Astrocyte (in vitro differentiated cells and primary cell): ENCODE data around the gene OR4F6. TPM values are rescaled to one million over a fixed set of nuclear protein-coding genes. Genes with fewer than 3 reads are reported as not detected.
"Not testable (repeated sequence)": the region's sequence is repeated elsewhere in the genome, so short reads cannot be mapped to it uniquely, and the experiment has no call there.

Source experiments
- DNase-seq: peaks from one replicate; pipeline ENCODE4 v3.0.0-alpha.2; 2010; ENCODE audit warnings: low read depth
- FAIRE-seq: peaks from 2 replicates; lab custom pipeline; 2011; peaks lifted over from hg19 to GRCh38; lab: Jason Lieb, UNC
- H2AFZ ChIP-seq: 2 replicates; pipeline ENCODE4 v1.6.0; 2012; ENCODE audit warnings: low read depth, low read length, inconsistent platforms
- H3K27ac ChIP-seq: 2 replicates; pipeline ENCODE4 v1.5.1; 2011; ENCODE audit warnings: low read depth, low read length, inconsistent platforms
- H3K27me3 ChIP-seq: 2 replicates; pipeline ENCODE4 v1.6.0; 2011; ENCODE audit warnings: low read length, inconsistent platforms; ENCODE audit not compliant: insufficient read depth
- H3K36me3 ChIP-seq: 2 replicates; pipeline ENCODE4 v1.5.1; 2011; ENCODE audit warnings: low read length, inconsistent platforms; ENCODE audit not compliant: insufficient read depth
- H3K4me1 ChIP-seq: 2 replicates; pipeline ENCODE4 v1.5.1; 2011; ENCODE audit warnings: low read length, inconsistent platforms; ENCODE audit not compliant: insufficient read depth
- H3K4me2 ChIP-seq: 2 replicates; pipeline ENCODE4 v1.6.0; 2012; ENCODE audit warnings: low read length, inconsistent platforms
- H3K4me3 ChIP-seq: 2 replicates; pipeline ENCODE4 v1.5.1; 2011; ENCODE audit warnings: low read depth, mild to moderate bottlenecking, low read length, inconsistent platforms; ENCODE audit not compliant: insufficient read depth
- H3K79me2 ChIP-seq: 2 replicates; pipeline ENCODE4 v1.6.0; 2012; ENCODE audit warnings: mild to moderate bottlenecking, low read length, inconsistent platforms; ENCODE audit not compliant: insufficient read depth
- H3K9ac ChIP-seq: 2 replicates; pipeline ENCODE4 v1.6.0; 2012; ENCODE audit warnings: mild to moderate bottlenecking, low read length, inconsistent platforms
- H3K9me3 ChIP-seq: 2 replicates; pipeline ENCODE4 v1.5.1; 2012; ENCODE audit warnings: low read depth, mild to moderate bottlenecking, low read length, inconsistent platforms; ENCODE audit not compliant: insufficient read depth
- H4K20me1 ChIP-seq: 2 replicates; pipeline ENCODE4 v1.6.0; 2012; ENCODE audit warnings: low read length, inconsistent platforms; ENCODE audit not compliant: insufficient read depth
- H3K27ac Mint-ChIP-seq: one replicate; pipeline ENCODE4 v1.8.0; 2021; ENCODE audit warnings: mild to moderate bottlenecking, mixed read lengths; ENCODE audit not compliant: unreplicated experiment
- H3K27me3 Mint-ChIP-seq: one replicate; pipeline ENCODE4 v1.8.0; 2021; ENCODE audit warnings: low read depth, mixed read lengths; ENCODE audit not compliant: unreplicated experiment
- H3K36me3 Mint-ChIP-seq: one replicate; pipeline ENCODE4 v1.8.0; 2021; ENCODE audit warnings: low read depth, mixed read lengths; ENCODE audit not compliant: unreplicated experiment
- H3K4me1 Mint-ChIP-seq: one replicate; pipeline ENCODE4 v1.8.0; 2021; ENCODE audit warnings: low read depth, mixed read lengths; ENCODE audit not compliant: unreplicated experiment
- H3K4me3 Mint-ChIP-seq: one replicate; pipeline ENCODE4 v1.8.0; 2021; ENCODE audit warnings: mild to moderate bottlenecking, moderate library complexity, mixed read lengths; ENCODE audit not compliant: unreplicated experiment
- H3K9me3 Mint-ChIP-seq: one replicate; pipeline ENCODE4 v1.8.0; 2021; ENCODE audit warnings: mild to moderate bottlenecking, mixed read lengths; ENCODE audit not compliant: unreplicated experiment
- CTCF ChIP-seq: IDR thresholded peaks from 2 replicates; pipeline ENCODE4 v1.5.1; 2011; ENCODE audit warnings: low read depth, mild to moderate bottlenecking, inconsistent platforms, low read length, moderate library complexity; ENCODE audit not compliant: insufficient read depth
- EZH2 ChIP-seq: IDR thresholded peaks from 2 replicates; pipeline ENCODE4 v1.6.1; 2012; ENCODE audit warnings: mild to moderate bottlenecking, low read length, inconsistent platforms; ENCODE audit not compliant: insufficient read depth
- total RNA-seq: library from RNA; stranded (reverse); gene quantifications from 2 replicates; pipeline ENCODE4 v1.2.1, GENCODE V29; 2021

The OR4F6 gene
- total RNA-seq, 1 donor from 2014 or later, result not detected

GRCh38 chr15:101773496-101774100, 29.7 kb upstream of the OR4F6 start:
- H3K4me3 ChIP-seq, result no peak overlapping the region
- H3K9ac ChIP-seq, result no peak overlapping the region
- FAIRE-seq (no peak), DNase-seq (no peak)
- H2AFZ ChIP-seq, result no peak overlapping the region
- H3K36me3 ChIP-seq, result no peaks in the 10 kb centered on the region
- Mint-ChIP-seq H3K36me3 (no peaks in the 10 kb centered on the region), H3K4me3 (no peak overlapping the region), H3K27ac (no peak overlapping the region), H3K9me3 (no peaks in the 10 kb centered on the region), H3K27me3 (peaks cover 45% of the 10 kb centered on the region), H3K4me1 (no peaks in the 10 kb centered on the region)
- H4K20me1 ChIP-seq, result no peaks in the 10 kb centered on the region
- H3K27ac ChIP-seq, result no peak overlapping the region
- no peak overlapping the region for H3K4me2 ChIP-seq
- no peaks in the 10 kb centered on the region for H3K4me1 ChIP-seq
- H3K9me3 ChIP-seq, result no peaks in the 10 kb centered on the region
- no peaks in the 10 kb centered on the region for H3K79me2 ChIP-seq
- no peaks in the 10 kb centered on the region for H3K27me3 ChIP-seq
- TF ChIP-seq CTCF, result no peak
- TF ChIP-seq EZH2, result no peak

DNA sequence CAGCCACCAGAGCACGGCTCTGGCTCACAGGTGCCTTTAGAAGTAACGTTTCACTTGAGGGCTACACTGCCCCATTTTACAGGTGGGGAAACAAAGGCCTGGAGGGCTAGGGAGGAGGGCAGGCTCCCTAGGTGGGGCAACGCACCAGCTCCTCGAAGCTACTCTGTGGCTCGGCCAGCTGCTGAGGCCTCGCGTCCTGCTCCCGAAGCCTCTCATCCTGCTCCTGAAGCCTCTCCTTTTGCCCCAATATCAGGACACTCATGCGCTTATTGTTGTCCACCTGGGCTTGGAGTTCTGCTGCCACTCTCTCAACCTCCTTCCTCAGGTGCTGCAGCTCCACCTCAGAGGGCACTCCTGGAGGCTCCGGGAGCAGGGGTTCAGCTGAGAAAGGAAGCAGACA, 28.2 kb upstream of the OR4F6 start:
- no peaks in the 10 kb centered on the region for H3K9me3 Mint-ChIP-seq
- Histone ChIP-seq H3K9me3 (no peaks in the 10 kb centered on the region), H3K27me3 (no peaks in the 10 kb centered on the region), H3K4me1 (no peaks in the 10 kb centered on the region), H3K9ac (no peak overlapping the region), H3K36me3 (no peaks in the 10 kb centered on the region), H2AFZ (no peak overlapping the region), H3K4me3 (no peak overlapping the region), H3K79me2 (no peaks in the 10 kb centered on the region), H3K4me2 (no peak overlapping the region), H4K20me1 (no peaks in the 10 kb centered on the region), H3K27ac (no peak overlapping the region)
- FAIRE-seq, result no peak
- no peak for TF ChIP-seq CTCF
- TF ChIP-seq EZH2, result no peak
- H3K4me3 Mint-ChIP-seq, result no peak overlapping the region
- no peak for DNase-seq
- no peaks in the 10 kb centered on the region for H3K36me3 Mint-ChIP-seq
- peaks cover 51% of the 10 kb centered on the region for H3K27me3 Mint-ChIP-seq
- H3K27ac Mint-ChIP-seq, result no peak overlapping the region
- H3K4me1 Mint-ChIP-seq, result peaks cover 2% of the 10 kb centered on the region

DNA sequence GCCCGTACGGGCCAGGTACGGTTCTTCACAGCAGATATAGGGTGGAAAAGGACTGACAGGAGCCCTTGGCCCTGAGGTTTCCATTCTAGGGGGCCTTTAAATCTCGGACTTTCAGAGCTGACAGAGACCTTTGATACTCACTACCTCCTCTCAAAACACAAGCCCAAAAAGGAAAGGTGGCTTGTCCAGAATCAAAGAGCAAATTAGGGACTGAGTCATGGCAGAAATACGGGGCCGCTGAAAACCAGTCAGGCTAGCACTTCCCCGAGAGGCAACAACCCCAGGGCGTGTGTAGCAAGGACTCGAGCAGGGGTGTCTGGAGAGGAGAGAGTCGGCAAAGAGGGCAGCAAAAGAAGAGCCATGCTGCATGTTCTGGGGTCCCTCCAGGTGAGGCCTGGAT, 24.7 kb upstream of the OR4F6 start:
- H3K79me2 ChIP-seq, H3K4me1 Mint-ChIP-seq, H3K9ac ChIP-seq, H3K4me1 ChIP-seq, H3K36me3 Mint-ChIP-seq, H4K20me1 ChIP-seq, H3K9me3 Mint-ChIP-seq, H3K27ac Mint-ChIP-seq, H3K27me3 ChIP-seq, H3K36me3 ChIP-seq, H3K9me3 ChIP-seq, DNase-seq, H3K4me3 Mint-ChIP-seq, FAIRE-seq, H3K27ac ChIP-seq, H3K4me3 ChIP-seq, H3K4me2 ChIP-seq, H2AFZ ChIP-seq: not testable (repeated sequence)
- H3K27me3 Mint-ChIP-seq, result peaks cover 38% of the 10 kb centered on the region

- H4K20me1 ChIP-seq, H3K36me3 Mint-ChIP-seq, H3K79me2 ChIP-seq, H3K4me2 ChIP-seq, H3K4me3 Mint-ChIP-seq, H3K9me3 ChIP-seq, FAIRE-seq, H3K4me1 Mint-ChIP-seq, H3K27ac ChIP-seq, H3K4me3 ChIP-seq, H3K9ac ChIP-seq, H2AFZ ChIP-seq, H3K36me3 ChIP-seq, H3K9me3 Mint-ChIP-seq, H3K27me3 ChIP-seq, H3K4me1 ChIP-seq, H3K27ac Mint-ChIP-seq: not testable (repeated sequence)
- peak; percentile 41 for DNase-seq
- H3K27me3 Mint-ChIP-seq, result peaks cover 42% of the 10 kb centered on the region
These were observed 23.1 kb upstream of the OR4F6 start for GRCh38 chr15:101780225-101780624.
